HG03469 (cell line): ENCODE measurements around the gene PLXNB2.

ENCODE experiments used
- ATAC-seq: cut with Tn5 transposase; IDR thresholded peaks from one replicate; pipeline ENCODE4 v1.9.1; 2021; ENCODE audit warnings: mild to moderate bottlenecking, moderate library complexity, moderate number of reproducible peaks; ENCODE audit not compliant: unreplicated experiment

Gene PLXNB2

DNA sequence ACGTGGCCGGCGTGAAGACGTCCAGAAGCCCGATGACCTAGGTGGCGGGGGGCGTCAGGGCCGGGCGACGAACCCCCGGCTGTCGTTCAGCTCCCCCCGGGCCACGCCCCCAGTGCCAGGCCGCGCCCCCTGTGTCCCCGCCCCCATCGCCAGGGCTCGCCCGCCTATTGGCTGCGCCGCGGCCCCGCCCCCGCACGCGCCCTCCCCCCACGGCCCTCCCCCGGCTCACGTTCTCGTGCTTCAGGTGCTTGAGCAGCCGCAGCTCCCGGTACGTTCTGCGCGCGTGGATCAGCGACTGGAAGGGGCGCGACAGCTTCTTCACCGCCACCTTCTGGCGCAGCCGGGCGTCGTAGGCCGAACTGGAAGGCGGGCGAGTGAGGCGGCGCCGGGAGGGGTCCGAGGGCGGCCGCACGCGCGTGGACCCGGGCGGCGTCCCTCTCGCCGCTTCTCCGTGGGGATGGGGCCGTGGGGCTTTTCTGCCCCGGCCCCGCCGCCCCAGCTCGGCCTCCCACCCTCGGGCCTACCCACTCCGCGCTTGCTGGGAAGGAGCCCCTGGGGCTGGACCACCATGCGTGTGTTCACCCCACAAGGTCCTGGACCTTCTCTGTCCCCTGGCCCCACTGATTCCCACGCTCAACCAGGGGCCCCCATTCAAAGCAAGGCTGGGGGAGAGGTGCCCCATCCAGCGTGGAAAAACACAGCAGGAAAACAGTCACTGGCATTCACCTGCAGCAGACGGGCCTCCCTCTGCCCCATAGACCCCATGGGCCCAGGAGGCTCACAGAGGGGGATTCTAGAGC, 39.7 kb downstream of the PLXNB2 start:
- ATAC-seq: no peak

DNA sequence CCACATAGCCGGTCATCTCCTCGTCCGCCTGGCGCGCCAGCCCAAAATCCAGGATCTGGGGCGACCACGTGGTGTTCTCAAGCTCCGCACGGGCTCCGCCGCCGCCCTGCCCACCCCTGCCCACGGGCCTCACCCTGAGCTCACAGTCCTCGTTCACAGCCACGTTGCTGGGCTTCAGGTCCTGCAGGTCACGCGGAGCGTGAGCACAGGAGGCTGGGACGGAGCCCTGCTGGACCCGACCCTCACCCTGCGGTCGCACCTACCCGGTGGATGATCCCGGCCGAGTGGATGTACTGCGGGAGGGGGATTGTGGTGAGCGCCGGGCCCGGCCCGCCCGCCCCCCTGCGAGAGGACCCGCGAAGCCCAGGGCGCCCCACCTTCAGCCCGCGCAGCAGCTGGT, 40.5 kb downstream of the PLXNB2 start:
- ATAC-seq: no peak

DNA sequence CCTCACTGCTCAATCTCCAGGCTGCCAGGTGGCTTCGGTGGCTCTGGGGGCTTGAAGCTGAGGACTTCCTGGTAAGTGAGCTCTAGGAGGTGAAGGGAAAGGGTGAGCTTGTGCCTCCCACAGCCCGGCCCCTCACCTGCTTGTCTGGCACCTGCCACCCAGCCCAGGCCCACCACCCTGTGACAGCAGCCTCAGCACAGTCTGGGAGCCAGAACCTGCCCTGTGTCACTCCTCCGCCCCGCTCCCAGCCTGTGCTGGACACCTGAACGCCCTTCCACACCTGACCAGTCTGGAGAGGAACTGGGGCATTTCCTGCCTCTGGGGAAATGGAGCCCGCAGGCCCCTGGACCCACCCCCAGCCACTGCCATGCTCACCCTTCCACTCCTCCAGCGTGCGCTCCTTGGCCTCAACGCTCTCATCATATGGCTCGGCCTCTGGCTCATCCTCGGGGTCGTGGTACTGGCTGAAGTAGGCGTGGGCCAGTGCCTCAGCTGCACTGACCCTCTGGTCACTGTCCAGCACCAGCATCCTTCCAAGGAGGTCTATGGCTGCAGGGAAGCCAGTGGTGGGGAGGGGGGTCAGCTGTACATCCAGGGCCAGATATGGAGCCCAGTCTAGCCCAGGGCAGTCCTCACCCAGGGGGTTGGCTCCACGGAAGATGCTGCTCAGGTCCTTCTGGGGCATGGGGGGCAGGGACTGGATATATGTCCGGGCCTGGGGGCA, 42.3 kb downstream of the PLXNB2 start:
- ATAC-seq: no peak

DNA sequence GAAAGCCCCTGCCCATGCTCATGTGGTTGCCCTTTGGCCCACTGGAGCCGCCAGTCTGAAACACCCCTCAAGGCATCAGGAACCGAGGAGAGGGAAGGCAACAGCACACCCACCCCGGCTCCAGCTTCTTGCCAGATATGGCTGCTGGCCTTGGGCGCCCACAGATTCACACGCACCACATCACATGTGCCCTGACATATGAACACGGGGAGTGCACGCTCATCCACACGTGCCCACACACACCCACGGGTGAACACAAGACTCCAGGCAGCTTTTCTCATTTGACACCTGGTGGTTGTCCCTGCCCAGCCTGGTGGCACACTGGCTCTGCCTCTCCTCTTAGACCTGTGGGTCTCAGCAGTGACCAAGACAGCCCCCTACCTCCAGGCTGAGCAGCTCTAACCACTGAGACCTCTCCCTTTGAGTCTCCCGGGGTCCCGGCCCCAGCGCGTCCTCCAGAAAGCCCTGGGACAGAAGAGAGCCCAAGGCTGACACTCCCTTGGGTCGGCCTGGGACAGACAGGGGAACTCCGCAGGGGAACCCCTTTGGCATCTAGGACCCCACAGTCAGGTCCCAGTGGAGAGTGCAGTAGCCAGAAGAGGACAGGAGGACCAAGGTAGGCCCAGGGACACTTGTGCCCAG, 43.2 kb downstream of the PLXNB2 start:
- ATAC-seq: no peak

DNA sequence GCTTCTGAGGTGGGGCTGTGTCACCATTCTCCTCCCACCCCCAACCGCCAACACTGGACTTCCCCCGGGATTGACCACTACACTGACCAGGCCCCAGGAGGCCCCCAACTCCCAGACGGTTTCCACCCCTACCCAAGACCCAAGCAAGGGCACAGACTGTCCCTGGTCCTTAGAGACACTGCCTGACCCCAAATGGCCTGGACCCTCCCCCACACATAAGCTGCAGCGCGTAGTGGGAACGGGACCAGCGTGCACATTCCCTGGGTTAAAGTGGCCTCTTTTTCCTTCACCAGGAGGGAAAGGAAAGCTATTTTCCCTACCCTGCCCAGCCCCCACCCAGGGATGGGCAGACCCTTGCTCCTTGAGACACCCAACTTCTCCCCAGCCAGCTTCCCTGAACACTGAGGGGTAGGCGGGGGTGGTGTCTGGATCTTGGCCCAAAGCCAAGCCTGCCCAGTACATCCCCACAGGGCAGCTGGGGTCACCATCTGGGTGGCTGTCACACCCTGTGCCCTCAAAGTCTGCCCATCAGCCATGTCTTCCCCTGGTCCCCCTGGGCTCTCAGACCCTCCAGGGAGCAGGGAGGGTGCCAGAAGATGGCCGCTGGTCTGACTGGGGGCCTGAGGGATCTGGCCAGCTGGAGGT, 44.4 kb downstream of the PLXNB2 start:
- ATAC-seq: no peak

DNA sequence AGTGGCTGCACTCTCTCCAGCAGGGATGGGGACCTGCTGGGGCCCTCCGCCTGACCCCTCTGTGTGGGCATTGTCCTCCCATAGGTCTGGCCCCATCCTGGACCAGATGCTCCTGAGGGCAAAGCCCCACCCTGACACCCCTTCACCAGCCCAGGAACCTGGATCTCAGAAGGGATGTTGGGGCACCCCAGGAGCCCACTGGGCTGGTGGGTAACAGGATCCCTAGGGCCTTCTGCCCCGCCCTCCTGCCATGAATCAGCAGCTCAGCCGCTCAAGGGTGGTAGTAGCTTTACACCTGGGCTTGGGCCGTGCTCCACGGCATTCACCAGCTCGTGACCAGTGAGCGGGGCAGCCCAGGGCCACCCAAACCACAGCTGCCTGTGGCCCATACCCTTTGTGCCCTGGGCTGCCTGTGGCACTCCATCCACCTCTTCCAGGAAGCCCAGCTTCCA, 45.0 kb downstream of the PLXNB2 start:
- ATAC-seq: no peak

DNA sequence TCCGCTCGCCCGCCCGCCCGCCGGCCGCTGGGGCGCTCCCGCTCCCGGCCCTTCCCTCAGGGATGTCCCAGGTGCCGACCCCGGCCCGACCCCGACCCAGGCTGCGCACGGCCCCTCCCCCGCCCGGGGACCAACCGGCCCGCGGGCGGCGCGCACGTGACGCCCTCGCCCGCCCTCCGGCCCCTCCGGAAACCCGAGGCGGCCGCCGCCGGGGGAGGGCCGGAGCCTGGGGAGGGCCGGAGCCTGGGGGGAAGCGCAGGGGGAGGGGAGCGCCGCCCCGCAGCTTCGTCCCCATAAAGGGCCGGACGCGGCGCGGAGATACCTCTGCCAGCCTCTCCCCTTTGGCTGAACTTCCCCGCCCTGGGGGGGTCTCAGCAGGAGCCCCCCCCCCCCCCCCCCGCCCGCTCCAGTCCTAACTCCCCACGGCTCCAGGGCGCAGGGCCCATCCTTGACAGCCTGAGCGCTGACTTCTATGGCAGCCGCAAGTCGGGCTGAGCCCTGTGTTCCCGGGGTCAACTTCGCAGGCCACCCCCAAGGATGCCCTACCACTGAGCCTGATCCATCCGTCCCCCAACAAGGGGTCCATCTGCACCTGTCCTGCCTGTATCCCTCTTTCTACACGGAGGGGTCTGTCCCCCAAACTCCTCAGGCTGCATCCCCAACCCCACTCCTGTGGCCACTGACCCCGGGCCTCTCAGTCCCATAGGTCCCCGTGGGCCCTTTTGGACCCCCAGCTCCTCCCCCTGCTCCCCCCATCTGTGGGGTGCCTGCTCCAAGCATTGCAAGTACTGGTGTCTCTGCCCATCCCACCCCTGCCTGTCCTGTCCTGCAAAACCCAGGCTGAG, 45.6 kb downstream of the PLXNB2 start, which contains the start of gene MAPK12:
TSS of gene MAPK12 (minus strand) at position 69 of the 845 bp plus-strand sequence. CDS start 174 bp downstream, outside the sequence.
- ATAC-seq: no peak

DNA sequence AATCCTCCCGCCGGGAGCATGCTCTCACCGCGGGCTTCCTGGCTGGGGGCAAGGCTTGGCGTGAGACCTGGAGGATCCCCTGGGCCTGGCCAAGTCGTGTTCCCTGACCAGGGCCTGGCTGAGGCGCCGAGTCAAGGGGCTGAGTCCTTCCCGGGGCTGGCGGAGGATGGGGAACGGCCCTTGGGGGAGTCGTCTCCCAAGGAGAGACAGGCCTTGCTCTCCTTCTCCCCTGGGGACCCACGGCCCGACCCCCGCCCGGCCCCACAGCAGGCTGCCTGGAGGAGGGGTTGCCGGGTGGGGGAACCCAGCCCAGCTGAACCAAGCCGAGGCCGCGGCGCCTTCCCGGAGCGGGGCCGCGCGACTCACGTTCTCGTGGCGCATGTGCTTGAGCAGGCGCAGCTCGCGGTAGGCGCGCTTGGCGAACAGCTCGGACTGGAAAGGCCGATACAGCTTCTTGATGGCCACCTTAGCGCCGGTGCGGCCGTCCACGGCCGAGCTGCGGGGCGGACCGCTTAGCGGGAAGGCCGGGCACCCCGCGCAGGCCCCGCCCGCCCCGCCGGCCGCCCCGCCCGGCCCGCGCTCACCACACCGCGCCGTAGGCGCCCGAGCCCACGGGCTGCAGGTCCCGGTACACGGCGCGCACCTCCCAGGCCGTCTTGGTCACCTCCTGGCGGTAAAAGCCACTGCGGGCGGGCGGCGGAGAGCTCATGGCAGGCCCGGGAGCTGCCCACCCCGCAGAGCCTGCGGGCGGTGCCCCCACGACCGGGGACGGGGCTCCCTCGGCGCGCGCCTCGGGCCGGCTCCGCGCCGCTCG, 46.4 kb downstream of the PLXNB2 start:
- ATAC-seq: no peak

DNA sequence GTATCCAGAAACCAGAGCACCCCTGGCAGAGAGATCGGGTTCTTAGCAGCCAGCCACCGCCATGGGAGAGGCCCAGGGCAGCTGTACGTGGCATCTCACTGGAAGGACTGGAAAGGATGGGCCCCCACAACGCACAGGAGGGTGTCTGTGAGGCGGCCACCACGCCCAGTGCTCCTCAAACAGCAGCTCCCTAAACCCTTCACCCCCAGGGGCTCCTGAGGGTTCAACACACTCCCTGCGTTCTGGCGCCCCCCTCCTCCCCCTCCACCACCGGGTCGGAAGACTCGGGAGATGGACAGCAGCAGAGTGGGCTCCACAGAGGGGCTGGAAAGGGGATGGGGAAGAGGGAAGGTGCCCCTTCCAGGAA, 47.0 kb downstream of the PLXNB2 start:
- ATAC-seq: no peak

DNA sequence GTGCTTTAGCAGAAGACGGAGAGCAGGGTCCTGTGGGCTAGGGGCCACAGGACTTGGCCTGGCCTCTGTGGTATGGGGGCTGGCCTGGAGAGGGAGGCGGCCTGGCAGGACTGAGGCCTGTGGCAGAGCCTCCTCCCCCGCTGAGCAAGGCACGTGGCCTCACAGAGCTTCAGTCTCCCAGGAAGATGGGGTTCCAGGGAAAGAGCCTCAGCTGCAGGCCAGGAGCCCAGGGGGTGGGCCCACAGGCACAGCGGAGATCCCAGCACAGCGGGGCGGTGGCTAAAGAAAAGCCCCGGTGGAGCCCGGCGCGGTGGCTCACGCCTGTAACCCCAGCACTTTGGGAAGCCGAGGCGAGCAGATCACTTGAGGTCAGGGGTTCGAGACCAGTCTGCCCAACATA, 48.1 kb downstream of the PLXNB2 start:
- no peak for ATAC-seq

DNA sequence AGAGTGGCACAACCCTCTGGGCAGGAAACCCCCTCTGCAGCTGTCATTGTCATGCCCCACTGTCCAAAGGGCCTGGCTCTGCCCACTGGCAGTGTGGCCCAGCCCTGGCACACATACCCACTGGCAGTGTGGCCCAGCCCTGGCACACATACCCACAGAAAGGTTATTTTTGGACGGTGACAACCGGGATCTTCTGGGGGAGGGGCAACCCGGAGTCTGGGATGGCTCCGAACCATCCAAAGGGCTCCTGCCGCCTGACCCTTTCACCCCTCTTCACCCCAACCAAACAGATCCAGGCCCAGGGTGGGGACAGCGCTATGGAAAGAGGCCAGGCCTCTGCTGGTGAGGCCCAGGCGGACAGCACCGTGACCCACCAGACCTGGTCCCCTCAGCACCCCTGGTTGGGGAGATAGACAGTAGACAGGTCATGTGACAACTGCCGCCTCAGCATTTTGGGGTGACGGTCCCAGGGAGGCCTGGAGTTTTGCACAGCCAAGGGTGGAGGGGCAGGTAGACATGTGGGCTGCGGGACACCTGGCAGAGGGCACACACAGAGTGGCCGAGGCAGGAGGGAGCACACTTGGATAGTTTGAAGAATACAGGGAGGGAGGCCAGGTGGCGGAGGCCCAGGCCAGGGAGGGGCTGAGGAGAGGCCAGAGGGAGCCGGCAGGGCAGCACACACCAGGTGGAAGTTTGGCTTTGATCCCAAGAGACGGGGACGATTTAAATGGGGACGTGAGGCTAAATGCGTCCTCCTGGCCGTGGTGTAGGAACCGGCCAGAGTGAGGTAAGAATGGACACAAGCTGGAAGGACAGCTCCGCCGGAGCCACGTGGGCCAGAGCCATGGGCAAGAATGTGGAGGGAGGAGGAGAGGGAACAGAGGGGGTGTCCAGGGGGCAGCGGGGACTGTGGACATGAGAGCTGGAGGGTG, 48.8 kb downstream of the PLXNB2 start:
- no peak for ATAC-seq

DNA sequence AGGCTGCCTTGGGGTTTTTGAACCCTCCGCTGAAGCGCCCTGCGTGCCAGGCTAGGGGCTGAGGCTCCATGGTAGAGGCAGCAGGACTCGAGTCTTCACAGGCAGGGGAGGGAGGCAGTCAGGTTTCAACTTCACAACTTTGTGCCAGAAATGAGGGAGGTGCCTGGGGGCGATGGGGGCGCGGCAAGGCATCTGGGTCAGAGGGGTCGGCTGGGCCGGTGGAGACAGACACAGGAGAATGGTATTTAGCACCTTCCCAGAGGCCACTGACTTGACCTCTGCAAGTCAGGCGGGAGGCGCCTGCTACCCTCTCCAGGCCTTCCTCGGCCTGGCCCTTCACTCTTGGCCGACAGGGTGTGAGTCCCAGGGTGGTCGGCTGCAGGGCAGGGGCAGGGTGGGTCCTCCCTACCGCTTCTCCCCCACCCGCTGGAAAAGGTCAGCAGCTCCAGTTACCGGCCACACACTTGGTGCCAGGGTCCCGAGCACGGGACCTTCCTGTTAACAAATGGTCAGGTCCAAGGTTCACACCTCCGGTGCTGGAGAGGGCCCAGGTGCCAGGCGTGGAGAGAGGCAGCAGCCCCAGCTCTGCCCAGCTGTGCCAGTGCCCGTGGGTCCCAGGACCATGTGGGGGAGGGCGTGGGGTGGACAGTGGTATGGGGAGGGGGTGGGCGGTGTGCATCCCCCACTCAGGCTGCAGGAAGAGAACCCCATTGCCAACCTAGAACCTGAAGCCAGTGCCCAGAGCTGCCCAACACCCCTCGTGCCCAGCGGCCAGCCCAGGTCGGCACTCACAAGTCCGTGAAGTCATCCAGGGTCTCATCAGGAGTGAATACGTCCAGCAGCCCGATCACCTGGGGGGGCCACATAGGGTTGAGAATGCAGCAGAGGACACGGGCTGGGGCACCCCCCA, 49.7 kb downstream of the PLXNB2 start:
- ATAC-seq: no peak

DNA sequence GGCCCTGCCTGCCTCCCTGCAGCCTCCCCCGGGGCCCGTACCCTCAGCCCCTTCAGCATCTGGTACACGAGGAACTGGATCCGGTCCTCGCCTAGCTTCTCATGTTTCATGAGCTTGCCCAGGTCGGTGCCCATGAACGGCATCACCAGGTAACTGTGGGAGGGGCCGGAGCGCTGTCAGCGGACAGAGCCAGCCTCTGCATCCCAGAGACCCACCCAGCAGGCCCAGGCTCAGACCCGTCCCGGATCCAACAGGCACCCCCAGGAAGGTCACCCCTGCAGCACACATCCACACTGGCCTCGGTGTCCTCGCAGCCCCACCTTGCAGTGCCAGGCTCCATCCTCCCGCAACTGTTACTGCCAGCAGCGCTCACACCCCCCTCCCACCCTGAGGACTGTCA, 50.4 kb downstream of the PLXNB2 start:
- no peak for ATAC-seq

DNA sequence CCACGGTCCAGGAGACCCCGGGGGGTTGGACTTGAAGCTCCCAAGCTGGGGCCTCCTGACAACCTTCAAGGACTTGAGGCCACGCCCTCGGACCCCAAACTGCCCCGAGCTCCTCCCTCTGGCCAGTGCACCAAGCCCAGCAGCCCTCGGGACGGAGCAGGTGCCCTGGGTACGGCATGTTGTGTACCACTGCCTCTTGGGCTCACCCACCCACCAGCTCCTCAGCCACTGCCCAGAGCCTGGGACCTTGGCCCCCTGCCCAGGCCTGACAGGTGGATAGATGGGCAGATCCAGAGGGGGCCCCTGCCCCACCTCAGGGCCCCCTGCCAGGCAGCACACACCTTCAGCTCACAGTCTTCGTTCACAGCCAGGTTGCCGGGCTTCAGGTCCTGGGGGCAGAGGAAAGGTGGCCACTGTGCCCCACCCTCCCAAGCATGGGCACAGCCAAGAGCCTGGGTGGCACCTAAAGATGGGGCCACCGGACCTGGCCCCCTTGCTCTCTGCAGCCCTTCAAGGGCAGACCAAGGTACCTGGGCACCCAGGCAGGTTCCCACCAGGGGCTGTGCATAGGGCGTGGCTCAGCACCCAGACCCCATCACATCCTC, 51.1 kb downstream of the PLXNB2 start:
- no peak for ATAC-seq

DNA sequence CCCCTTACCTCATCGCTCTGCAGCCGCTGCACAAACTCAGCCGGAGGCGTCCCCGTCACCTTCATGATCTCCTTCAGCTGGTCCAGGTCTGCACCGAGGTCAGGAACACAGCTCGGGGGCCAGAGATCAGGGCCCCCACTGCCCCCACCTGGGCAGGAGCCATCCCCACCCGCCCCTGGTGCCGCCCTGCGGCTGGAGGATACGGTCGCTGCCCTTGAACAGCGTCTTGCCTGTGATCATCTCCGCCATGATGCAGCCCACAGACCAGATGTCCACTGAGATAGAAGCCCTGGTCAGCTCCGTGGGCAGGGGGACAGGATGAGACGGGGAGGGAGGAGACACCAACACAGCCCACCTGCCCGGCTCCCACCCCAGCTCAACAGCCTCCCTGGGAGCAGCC, 51.8 kb downstream of the PLXNB2 start:
- no peak for ATAC-seq

DNA sequence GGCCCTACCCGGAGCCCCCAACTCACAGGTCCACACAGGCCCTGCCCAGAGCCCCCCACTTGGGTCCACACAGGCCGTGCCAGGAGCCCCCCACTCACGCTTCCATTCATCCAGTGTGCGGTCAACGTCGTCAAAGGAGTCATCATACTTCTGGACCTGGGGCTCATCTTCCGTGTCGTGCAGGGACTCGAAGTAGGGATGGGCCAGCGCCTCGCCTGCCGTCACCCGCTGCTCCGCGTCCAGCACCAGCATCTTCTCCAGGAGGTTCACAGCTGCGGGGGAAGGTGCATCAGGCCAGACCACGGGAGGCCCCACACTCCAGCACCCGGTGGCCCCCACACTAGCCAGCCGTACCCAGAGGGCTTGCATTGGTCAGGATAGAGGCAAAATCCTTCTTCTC, 52.3 kb downstream of the PLXNB2 start:
- ATAC-seq: no peak

DNA sequence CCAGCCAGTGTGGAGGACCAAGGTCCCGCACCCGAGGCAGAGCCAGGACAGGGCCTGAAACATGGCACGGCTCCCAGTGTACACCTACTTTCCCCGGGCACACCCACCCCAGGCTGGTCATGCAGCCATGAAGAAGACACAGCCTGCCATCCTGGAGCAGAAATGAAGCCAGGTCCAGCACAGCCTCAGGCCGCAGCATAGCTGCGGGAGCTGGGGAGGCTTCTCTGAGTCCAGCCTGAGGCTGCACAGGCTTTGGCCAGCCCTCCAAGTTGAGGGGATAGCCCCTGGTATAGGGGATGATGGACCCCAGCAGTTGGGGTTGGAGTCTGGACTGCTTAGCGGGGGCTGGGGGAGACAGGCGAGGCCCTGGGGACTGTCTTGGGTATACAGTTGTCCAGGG, 53.5 kb downstream of the PLXNB2 start:
- no peak for ATAC-seq
